H1 (cell line): Measurements from ENCODE around the gene SPOPL. TPM values are rescaled to one million over a fixed set of nuclear protein-coding genes. Genes with fewer than 3 reads are reported as not detected.

Experiments
- CTCF ChIA-PET: fragments of 300-600 bp; sonication (Branson Sonifier 250); formaldehyde crosslinking; loops from one replicate; lab custom pipeline; 2021; ENCODE audit not compliant: partially characterized antibody; lab: Charles Lee
- POLR2A ChIA-PET: fragments of 300-600 bp; sonication (Branson Sonifier 250); formaldehyde crosslinking; loops from one replicate; lab custom pipeline; 2021; ENCODE audit warnings: inconsistent platforms; ENCODE audit not compliant: partially characterized antibody; lab: Charles Lee
- DNase-seq, 2 experiments: peaks; one replicate each; pipeline versions ENCODE4 v3.0.0 to v3.0.0-alpha.2; 2010 to 2022; ENCODE audit warnings: low spot score in 2 of 2, low read depth in 1 of 2, mixed read lengths in 1 of 2
- FAIRE-seq: peaks from 2 replicates; lab custom pipeline; 2011; peaks lifted over from hg19 to GRCh38; lab: Jason Lieb, UNC
- H2AFZ ChIP-seq: 2 replicates; pipeline ENCODE4 v1.8.1; 2012; ENCODE audit warnings: low read length, inconsistent platforms
- H2AK5ac ChIP-seq: 2 replicates; pipeline ENCODE4 v1.6.1; 2013; ENCODE audit warnings: low read depth, low read length
- H2BK120ac ChIP-seq: replicated peaks from 2 replicates; pipeline ENCODE3; 2013; ENCODE audit warnings: low read depth, low read length, inconsistent platforms
- H2BK12ac ChIP-seq: 2 replicates; pipeline ENCODE4 v1.6.1; 2013; ENCODE audit warnings: low read depth, low read length
- H2BK15ac ChIP-seq: 2 replicates; pipeline ENCODE4 v1.6.1; 2013; ENCODE audit warnings: low read length
- H2BK20ac ChIP-seq: 2 replicates; pipeline ENCODE4 v1.6.1; 2013; ENCODE audit warnings: low read length
- H2BK5ac ChIP-seq: 2 replicates; pipeline ENCODE4 v1.6.1; 2013; ENCODE audit warnings: low read depth, low read length
- H3K14ac ChIP-seq: 2 replicates; pipeline ENCODE4 v1.6.1; 2013; ENCODE audit warnings: inconsistent platforms; ENCODE audit not compliant: insufficient read length
- H3K18ac ChIP-seq: 2 replicates; pipeline ENCODE4 v1.6.1; 2013; ENCODE audit warnings: low read length; ENCODE audit errors: extremely low read depth
- H3K23ac ChIP-seq: 2 replicates; pipeline ENCODE4 v1.6.1; 2013; ENCODE audit warnings: inconsistent platforms; ENCODE audit not compliant: insufficient read length
- H3K23me2 ChIP-seq: 2 replicates; pipeline ENCODE4 v1.6.1; 2013; ENCODE audit warnings: low read depth, low read length
- H3K27ac ChIP-seq: 2 replicates; pipeline ENCODE4 v1.6.1; 2011; ENCODE audit warnings: low read depth, low read length, inconsistent platforms
- H3K27me3 ChIP-seq, 4 experiments: replicated peaks in 1 of 4; 1 replicate in 1 of 4; 2 replicates in 3 of 4; pipeline versions ENCODE4 v1.6.1 to v1.8.1; 2011 to 2013; ENCODE audit warnings: low read length in 3 of 4, mild to moderate bottlenecking in 3 of 4, inconsistent platforms in 2 of 4, mixed read lengths in 2 of 4, moderate library complexity in 1 of 4; ENCODE audit not compliant: control insufficient read depth in 3 of 4, insufficient read depth in 3 of 4; ENCODE audit errors: extremely low read depth in 1 of 4
- H3K36me3 ChIP-seq, 4 experiments: 2 replicates each; pipeline versions ENCODE4 v1.6.1 to v1.8.1; 2011 to 2013; ENCODE audit warnings: mild to moderate bottlenecking in 4 of 4, low read length in 3 of 4, moderate library complexity in 2 of 4, control low read depth in 1 of 4, inconsistent platforms in 1 of 4; ENCODE audit not compliant: insufficient read depth in 4 of 4, control insufficient read depth in 2 of 4
- H3K4ac ChIP-seq: replicated peaks from 2 replicates; pipeline ENCODE3; 2013; ENCODE audit warnings: low read length, low read depth, mixed read lengths, inconsistent platforms; ENCODE audit not compliant: insufficient read length
- H3K4me1 ChIP-seq, 4 experiments: replicated peaks in 1 of 4; 1 replicate in 1 of 4; 2 replicates in 3 of 4; pipeline versions ENCODE4 v1.6.1 to v1.8.1; 2011 to 2013; ENCODE audit warnings: low read length in 3 of 4, inconsistent platforms in 2 of 4, mixed read lengths in 1 of 4; ENCODE audit not compliant: insufficient read depth in 4 of 4, control insufficient read depth in 3 of 4
- H3K4me2 ChIP-seq, 2 experiments: 2 replicates each; pipeline versions ENCODE4 v1.6.1 to v1.8.1; 2011 to 2013; ENCODE audit warnings: low read depth in 2 of 2, low read length in 2 of 2, control low read depth in 1 of 2, inconsistent platforms in 1 of 2, mild to moderate bottlenecking in 1 of 2; ENCODE audit not compliant: insufficient read depth in 1 of 2
- H3K4me3 ChIP-seq, 4 experiments: fragments of 200-600, 300-600 bp in 1 of 4; sonication (generic), shearing (Covaris generic), sonication (Bioruptor Twin) in 1 of 4; 2 replicates each; pipeline versions ENCODE4 v1.5.1 to v1.8.1; 2011 to 2016; ENCODE audit warnings: low read length in 4 of 4, low read depth in 3 of 4, control low read depth in 2 of 4, inconsistent platforms in 2 of 4, mild to moderate bottlenecking in 2 of 4, mixed read lengths in 1 of 4, moderate library complexity in 1 of 4; ENCODE audit not compliant: insufficient read depth in 2 of 4; ENCODE audit errors: extremely low read depth in 1 of 4
- H3K56ac ChIP-seq: replicated peaks from 2 replicates; pipeline ENCODE3; 2013; ENCODE audit warnings: low read depth, mild to moderate bottlenecking, mixed read lengths, low read length, inconsistent platforms; ENCODE audit not compliant: insufficient read length
- H3K79me1 ChIP-seq: 2 replicates; pipeline ENCODE4 v1.6.1; 2013; ENCODE audit warnings: low read depth, low read length, control low read depth
- H3K79me2 ChIP-seq, 2 experiments: 2 replicates each; pipeline versions ENCODE4 v1.6.1 to v1.8.1; 2012 to 2013; ENCODE audit warnings: low read length in 2 of 2, mild to moderate bottlenecking in 2 of 2, inconsistent platforms in 1 of 2; ENCODE audit not compliant: insufficient read depth in 2 of 2, control insufficient read depth in 1 of 2
- H3K9ac ChIP-seq, 4 experiments: replicated peaks in 1 of 4; 1 replicate in 1 of 4; 2 replicates in 3 of 4; pipeline versions ENCODE4 v1.6.1 to v1.8.1; 2011 to 2013; ENCODE audit warnings: low read depth in 3 of 4, low read length in 3 of 4, control low read depth in 2 of 4, mild to moderate bottlenecking in 2 of 4, moderate library complexity in 2 of 4, inconsistent platforms in 1 of 4; ENCODE audit errors: extremely low read depth in 1 of 4
- H3K9me3 ChIP-seq, 2 experiments: 2 replicates each; pipeline versions ENCODE4 v1.6.1 to v1.8.1; 2012 to 2013; ENCODE audit warnings: mild to moderate bottlenecking in 2 of 2, moderate library complexity in 2 of 2, control low read depth in 1 of 2, inconsistent platforms in 1 of 2, low read depth in 1 of 2, low read length in 1 of 2, mixed read lengths in 1 of 2; ENCODE audit not compliant: insufficient read depth in 2 of 2
- H4K20me1 ChIP-seq, 2 experiments: replicated peaks in 1 of 2; 2 replicates each; pipeline versions ENCODE3 to v1.8.1; 2011 to 2013; ENCODE audit warnings: inconsistent platforms in 2 of 2, low read length in 2 of 2, mild to moderate bottlenecking in 1 of 2; ENCODE audit not compliant: insufficient read depth in 2 of 2, control insufficient read depth in 1 of 2
- H4K5ac ChIP-seq: 2 replicates; pipeline ENCODE4 v1.6.1; 2013; ENCODE audit warnings: low read length, low read depth, mixed read lengths, inconsistent platforms; ENCODE audit not compliant: insufficient read length
- H4K8ac ChIP-seq: 2 replicates; pipeline ENCODE4 v1.8.0; 2013; ENCODE audit warnings: mild to moderate bottlenecking, moderate library complexity, low read length, inconsistent platforms; ENCODE audit not compliant: insufficient read depth; ENCODE audit errors: extremely low read depth
- H4K91ac ChIP-seq: replicated peaks from 2 replicates; pipeline ENCODE3; 2013; ENCODE audit warnings: low read length, mixed read lengths, inconsistent platforms; ENCODE audit not compliant: insufficient read length
- CBX5 ChIP-seq: fragments of 300-800, 300-1000 bp; sonication (generic); IDR thresholded peaks from 2 replicates; pipeline ENCODE4 v1.7.1; 2016; ENCODE audit warnings: antibody characterized with exemption, low read length, low read depth
- CEBPB ChIP-seq: IDR thresholded peaks from 2 replicates; pipeline ENCODE4 v1.6.1; 2012; ENCODE audit warnings: low read depth, low read length
- CTBP2 ChIP-seq: IDR thresholded peaks from 2 replicates; pipeline ENCODE4 v1.7.0; 2011; ENCODE audit warnings: borderline replicate concordance, mild to moderate bottlenecking, moderate library complexity, mixed read lengths, low read length; ENCODE audit not compliant: insufficient read depth, insufficient read length
- EP300 ChIP-seq, 2 experiments: IDR thresholded peaks; 1 replicate in 1 of 2; 2 replicates in 1 of 2; pipeline ENCODE4 v1.6.1; 2011 to 2012; ENCODE audit warnings: low read depth in 2 of 2, low read length in 2 of 2, mild to moderate bottlenecking in 2 of 2, borderline replicate concordance in 1 of 2, inconsistent platforms in 1 of 2, moderate library complexity in 1 of 2
- FOSL1 ChIP-seq: IDR thresholded peaks from 2 replicates; pipeline ENCODE4 v1.6.1; 2011; ENCODE audit warnings: mild to moderate bottlenecking, low read depth, low read length, moderate library complexity; ENCODE audit not compliant: insufficient read depth
- POLR2A ChIP-seq, 2 experiments: IDR thresholded peaks; 1 replicate in 1 of 2; 2 replicates in 1 of 2; pipeline ENCODE4 v1.6.1; 2011; ENCODE audit warnings: low read depth in 2 of 2, low read length in 2 of 2, mild to moderate bottlenecking in 2 of 2; ENCODE audit errors: control extremely low read depth in 1 of 2
- RAD21 ChIP-seq, 2 experiments: IDR thresholded peaks in 1 of 2; conservative IDR thresholded peaks in 1 of 2; 2 replicates each; pipeline ENCODE4 v1.6.1; 2011; ENCODE audit warnings: low read depth in 2 of 2, low read length in 2 of 2, improper control_type of control experiment in 1 of 2, inconsistent platforms in 1 of 2, mild to moderate bottlenecking in 1 of 2, moderate library complexity in 1 of 2
- SAP30 ChIP-seq: fragments of 300-600 bp; sonication (generic); IDR thresholded peaks from 2 replicates; pipeline ENCODE4 v1.7.1; 2012; ENCODE audit warnings: low read length, moderate library complexity, mild to moderate bottlenecking, inconsistent platforms; ENCODE audit not compliant: insufficient read depth, insufficient replicate concordance
- TCF12 ChIP-seq: IDR thresholded peaks from 2 replicates; pipeline ENCODE4 v1.6.1; 2011; ENCODE audit warnings: low read depth, mild to moderate bottlenecking, low read length
- TEAD4 ChIP-seq: IDR thresholded peaks from 2 replicates; pipeline ENCODE4 v1.6.1; 2012; ENCODE audit warnings: low read depth, low read length, inconsistent platforms, mixed read lengths
- WGBS, 2 experiments: shearing (Covaris generic) in 1 of 2; methylation state at CpG; one replicate each; pipeline versions ENCODE4 v1.1.6 to v1.1.7; 2013 to 2015; ENCODE audit warnings: low lambda C conversion rate in 2 of 2, mixed read lengths in 2 of 2, inconsistent platforms in 1 of 2, low coverage in 1 of 2, missing lambda C conversion rate in 1 of 2; ENCODE audit not compliant: insufficient replicate concordance in 2 of 2, insufficient coverage in 1 of 2, insufficient read length in 1 of 2; ENCODE audit errors: extremely low coverage in 1 of 2, missing lambda C conversion rate in 1 of 2; 5-methylcytosine and 5-hydroxymethylcytosine counted together
- polyA plus RNA-seq, 7 experiments: library from polyadenylated mRNA; depleted of rRNA in 3 of 7; stranded (reverse) in 5 of 7; unstranded in 2 of 7; fragments of >200 nt in 5 of 7; fragments of 200-250 nt in 2 of 7; gene quantifications; 1 replicate in 5 of 7; 2 replicates in 1 of 7; 4 replicates in 1 of 7; pipeline versions ENCODE4 v1.2.1 to v1.2.3, GENCODE V29; 2011 to 2013; ENCODE audit warnings: missing spikeins in 2 of 7, mixed read lengths in 2 of 7
- total RNA-seq: library from RNA; stranded (reverse); fragmentation: NEBNext Ultra II Directional; extraction: Animal tissue kit (Norgen Biotek cat#: 25700); gene quantifications from 2 replicates; pipeline ENCODE4 v1.2.1, GENCODE V29; 2021
- TF ChIP-seq, protein P1 (sequence below): IDR thresholded peaks from 2 replicates; pipeline ENCODE4 v1.6.1; 2012; ENCODE audit warnings: low read length, inconsistent platforms

Gene SPOPL
- total and polyA plus RNA-seq, 2 of the 8 experiments (the other 6 are each of a cell fraction or from before 2014, with no cell fraction given) = 1.9 to 14.5 TPM

DNA sequence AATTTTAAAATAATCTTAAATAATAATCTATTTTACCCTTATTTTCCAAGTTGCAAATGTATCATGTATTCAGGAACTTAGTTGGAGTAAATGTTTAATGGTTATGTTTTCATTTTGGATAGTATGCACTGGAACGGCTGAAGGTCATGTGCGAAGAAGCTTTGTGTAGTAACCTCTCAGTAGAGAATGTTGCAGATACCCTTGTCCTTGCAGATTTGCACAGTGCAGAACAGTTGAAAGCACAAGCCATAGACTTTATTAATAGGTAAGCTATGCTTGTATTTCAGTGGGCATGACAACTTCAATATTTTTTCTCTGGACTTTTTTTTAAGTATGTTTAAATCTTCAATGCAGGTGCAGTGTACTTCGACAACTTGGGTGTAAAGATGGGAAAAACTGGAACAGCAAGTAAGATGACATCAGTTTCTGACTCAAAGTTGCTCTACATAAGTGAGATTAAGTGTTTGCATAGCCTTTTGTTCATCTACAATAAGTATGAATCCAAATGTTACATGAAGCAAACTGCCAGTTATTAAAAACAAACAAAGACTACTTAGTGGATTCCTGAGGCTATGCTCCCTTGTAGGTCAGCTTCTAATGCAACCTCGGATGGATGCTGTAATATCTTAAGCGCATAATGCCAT is 63.1 kb downstream of the SPOPL start:
- H3K79me2 ChIP-seq = no peaks in the 10 kb centered on the region
- POLR2A ChIA-PET = no interaction called here
- CTCF ChIA-PET = no interaction called here
- no peak overlapping the region for H3K56ac ChIP-seq
- H3K9me3 ChIP-seq = 0 out of 4 replicates have a peak, but pooled peaks cover 0 to 4% of the 10 kb centered on the region in 2 experiments
- no peak overlapping the region for H3K23ac ChIP-seq
- no peaks in the 10 kb centered on the region for H4K20me1 ChIP-seq
- DNase-seq = no peak
- H3K9ac ChIP-seq = no peak overlapping the region
- no peak overlapping the region for H2AK5ac ChIP-seq
- no peak overlapping the region for H3K4me3 ChIP-seq
- FAIRE-seq = no peak
- no peak overlapping the region for H3K4ac ChIP-seq
- 70% methylated on average over 5 of the region's 5 CpGs; no CpG with 5 or more reads in 1 of the 2 experiments for WGBS, 2 experiments
- no peak overlapping the region for H2BK15ac ChIP-seq
- no peak overlapping the region for H2AFZ ChIP-seq
- H3K27me3 ChIP-seq = no peaks in the 10 kb centered on the region
- H3K14ac ChIP-seq = no peak overlapping the region
- no peak overlapping the region for H4K91ac ChIP-seq
- no peak overlapping the region for H3K27ac ChIP-seq
- peaks cover 0 to 32% (median 7%) of the 10 kb centered on the region in 4 experiments; a peak in 5 of 8 replicates for H3K36me3 ChIP-seq
- no peak overlapping the region for H2BK12ac ChIP-seq
- no peak overlapping the region for H2BK5ac ChIP-seq
- H3K18ac ChIP-seq = no peak overlapping the region
- no peak overlapping the region for H4K8ac ChIP-seq
- no peak overlapping the region for H2BK20ac ChIP-seq
- no peak overlapping the region for H4K5ac ChIP-seq
- no peaks in the 10 kb centered on the region for H3K4me1 ChIP-seq
- H3K4me2 ChIP-seq = no peak overlapping the region
- no peaks in the 10 kb centered on the region for H3K79me1 ChIP-seq
- peaks cover 3% of the 10 kb centered on the region; the same call in 1 of the 2 replicates for H3K23me2 ChIP-seq
- no peak overlapping the region for H2BK120ac ChIP-seq
- TF ChIP-seq RAD21 (IDR thresholded peaks at IDR 0.05 in 1 of 2, conservative IDR thresholded peaks at IDR 0.05 in 1 of 2; ENCODE audit: low read depth in 2 of 2, low read length in 2 of 2) (no peak), TEAD4 (no peak), TCF12 (no peak), CEBPB (no peak), SAP30 (no peak), FOSL1 (no peak), CTBP2 (no peak), POLR2A (IDR thresholded peaks at IDR 0.05; ENCODE audit: control extremely low read depth in 1 of 2, low read depth in 2 of 2, low read length in 2 of 2) (no peak), CBX5 (no peak), EP300 (IDR thresholded peaks at IDR 0.05; ENCODE audit: borderline replicate concordance in 1 of 2, low read depth in 2 of 2, low read length in 2 of 2) (no peak)
- TF ChIP-seq, protein P1, sequence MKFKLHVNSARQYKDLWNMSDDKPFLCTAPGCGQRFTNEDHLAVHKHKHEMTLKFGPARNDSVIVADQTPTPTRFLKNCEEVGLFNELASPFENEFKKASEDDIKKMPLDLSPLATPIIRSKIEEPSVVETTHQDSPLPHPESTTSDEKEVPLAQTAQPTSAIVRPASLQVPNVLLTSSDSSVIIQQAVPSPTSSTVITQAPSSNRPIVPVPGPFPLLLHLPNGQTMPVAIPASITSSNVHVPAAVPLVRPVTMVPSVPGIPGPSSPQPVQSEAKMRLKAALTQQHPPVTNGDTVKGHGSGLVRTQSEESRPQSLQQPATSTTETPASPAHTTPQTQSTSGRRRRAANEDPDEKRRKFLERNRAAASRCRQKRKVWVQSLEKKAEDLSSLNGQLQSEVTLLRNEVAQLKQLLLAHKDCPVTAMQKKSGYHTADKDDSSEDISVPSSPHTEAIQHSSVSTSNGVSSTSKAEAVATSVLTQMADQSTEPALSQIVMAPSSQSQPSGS = no peak
